Measurements from ENCODE around the gene HEXA. TPM values are rescaled to one million over a fixed set of nuclear protein-coding genes. Genes with fewer than 3 reads are reported as not detected.

The HEXA gene
- total and polyA plus RNA-seq, 9 of the 15 experiments (the other 6 are each of a cell fraction or from before 2014, with no cell fraction given): 22.2 to 136 (median 68.9) TPM

GRCh38 chr15:72319985-72320671, 55.7 kb downstream of the HEXA start, which contains the start of gene CELF6 (continued):
- TF ChIP-seq, protein P1, sequence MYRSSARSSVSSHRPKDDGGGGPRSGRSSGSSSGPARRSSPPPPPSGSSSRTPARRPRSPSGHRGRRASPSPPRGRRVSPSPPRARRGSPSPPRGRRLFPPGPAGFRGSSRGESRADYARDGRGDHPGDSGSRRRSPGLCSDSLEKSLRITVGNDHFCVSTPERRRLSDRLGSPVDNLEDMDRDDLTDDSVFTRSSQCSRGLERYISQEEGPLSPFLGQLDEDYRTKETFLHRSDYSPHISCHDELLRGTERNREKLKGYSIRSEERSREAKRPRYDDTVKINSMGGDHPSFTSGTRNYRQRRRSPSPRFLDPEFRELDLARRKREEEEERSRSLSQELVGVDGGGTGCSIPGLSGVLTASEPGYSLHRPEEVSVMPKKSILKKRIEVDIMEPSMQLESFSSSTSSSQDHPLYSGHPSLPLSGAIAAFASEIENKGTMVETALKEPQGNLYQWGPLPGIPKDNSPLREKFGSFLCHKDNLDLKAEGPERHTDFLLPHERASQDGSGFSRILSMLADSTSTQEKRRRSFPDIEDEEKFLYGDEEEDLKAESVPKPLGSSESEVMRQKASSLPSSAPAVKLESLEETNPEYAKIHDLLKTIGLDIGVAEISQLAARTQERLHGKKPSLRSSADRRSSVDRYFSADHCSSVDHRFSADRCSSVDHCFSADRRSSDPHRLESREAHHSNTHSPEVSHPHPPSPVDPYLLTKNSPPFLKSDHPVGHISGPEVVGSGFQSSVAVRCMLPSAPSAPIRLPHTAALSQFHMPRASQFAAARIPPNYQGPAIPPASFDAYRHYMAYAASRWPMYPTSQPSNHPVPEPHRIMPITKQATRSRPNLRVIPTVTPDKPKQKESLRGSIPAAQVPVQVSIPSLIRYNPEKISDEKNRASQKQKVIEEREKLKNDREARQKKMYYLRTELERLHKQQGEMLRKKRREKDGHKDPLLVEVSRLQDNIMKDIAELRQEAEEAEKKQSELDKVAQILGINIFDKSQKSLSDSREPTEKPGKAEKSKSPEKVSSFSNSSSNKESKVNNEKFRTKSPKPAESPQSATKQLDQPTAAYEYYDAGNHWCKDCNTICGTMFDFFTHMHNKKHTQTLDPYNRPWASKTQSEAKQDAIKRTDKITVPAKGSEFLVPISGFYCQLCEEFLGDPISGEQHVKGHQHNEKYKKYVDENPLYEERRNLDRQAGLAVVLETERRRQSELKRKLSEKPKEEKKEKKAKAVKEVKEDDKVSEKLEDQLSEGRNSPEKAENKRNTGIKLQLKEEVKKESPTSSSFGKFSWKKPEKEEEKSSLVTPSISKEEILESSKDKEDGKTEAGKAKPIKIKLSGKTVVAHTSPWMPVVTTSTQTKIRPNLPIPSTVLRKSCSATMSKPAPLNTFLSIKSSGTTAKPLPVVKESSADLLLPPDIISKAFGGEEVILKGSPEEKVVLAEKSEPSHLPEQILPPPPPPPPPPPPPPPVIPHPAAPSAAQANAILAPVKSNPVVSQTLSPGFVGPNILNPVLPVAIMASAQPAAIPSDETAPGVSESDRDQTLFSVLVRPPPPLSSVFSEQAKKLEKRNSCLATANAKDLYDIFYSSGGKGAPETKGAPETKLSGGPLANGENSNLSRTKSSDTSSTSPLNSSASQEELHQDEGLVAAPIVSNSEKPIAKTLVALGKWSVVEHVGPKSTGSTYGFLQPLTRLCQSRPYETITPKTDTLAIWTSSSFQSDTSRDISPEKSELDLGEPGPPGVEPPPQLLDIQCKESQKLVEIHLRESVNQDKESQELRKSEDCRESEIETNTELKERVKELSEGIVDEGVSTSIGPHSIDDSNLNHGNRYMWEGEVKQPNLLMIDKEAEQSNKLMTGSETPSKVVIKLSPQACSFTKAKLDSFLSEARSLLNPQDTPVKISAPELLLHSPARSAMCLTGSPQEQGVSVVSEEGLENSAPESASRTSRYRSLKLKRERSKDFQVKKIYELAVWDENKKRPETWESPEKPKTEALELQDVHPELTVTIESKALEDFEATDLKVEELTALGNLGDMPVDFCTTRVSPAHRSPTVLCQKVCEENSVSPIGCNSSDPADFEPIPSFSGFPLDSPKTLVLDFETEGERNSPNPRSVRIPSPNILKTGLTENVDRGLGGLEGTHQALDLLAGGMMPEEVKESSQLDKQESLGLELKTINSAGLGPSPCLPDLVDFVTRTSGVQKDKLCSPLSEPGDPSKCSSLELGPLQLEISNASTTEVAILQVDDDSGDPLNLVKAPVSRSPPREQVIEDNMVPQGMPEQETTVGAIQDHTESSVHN (IDR thresholded peaks at IDR 0.05; ENCODE audit: borderline replicate concordance in 1 of 2, low read depth in 1 of 2): no peak
- TF ChIP-seq ZNF124 (CRISPR knock-in tag; IDR thresholded peaks at IDR 0.05) (no peak), TBP (optimal IDR thresholded peaks at IDR 0.05; ENCODE audit: low read depth, low read length) (no peak), ZNF75A (CRISPR knock-in tag; IDR thresholded peaks at IDR 0.05) (no peak), ZNF280A (IDR thresholded peaks at IDR 0.05; ENCODE audit: low read depth, partially characterized antibody) (no peak), RHOXF2B (CRISPR knock-in tag; conservative IDR thresholded peaks at IDR 0.05) (no peak), ELK3 (CRISPR knock-in tag; IDR thresholded peaks at IDR 0.05) (no peak), ZNF274 (IDR thresholded peaks at IDR 0.05; ENCODE audit: borderline replicate concordance, low read depth, low read length) (no peak), ATF1 (CRISPR knock-in tag; IDR thresholded peaks at IDR 0.05) (no peak), ATF1 (tag; IDR thresholded peaks at IDR 0.05) (peak; percentile 88), PKNOX1 (IDR thresholded peaks at IDR 0.05) (peak; percentile 83), MCM2 (IDR thresholded peaks at IDR 0.05; ENCODE audit: low read depth) (no peak), E4F1 (CRISPR knock-in tag; IDR thresholded peaks at IDR 0.05; ENCODE audit: borderline replicate concordance) (no peak)
